ENCODE measurements around the gene GAS2L1.

DNA sequence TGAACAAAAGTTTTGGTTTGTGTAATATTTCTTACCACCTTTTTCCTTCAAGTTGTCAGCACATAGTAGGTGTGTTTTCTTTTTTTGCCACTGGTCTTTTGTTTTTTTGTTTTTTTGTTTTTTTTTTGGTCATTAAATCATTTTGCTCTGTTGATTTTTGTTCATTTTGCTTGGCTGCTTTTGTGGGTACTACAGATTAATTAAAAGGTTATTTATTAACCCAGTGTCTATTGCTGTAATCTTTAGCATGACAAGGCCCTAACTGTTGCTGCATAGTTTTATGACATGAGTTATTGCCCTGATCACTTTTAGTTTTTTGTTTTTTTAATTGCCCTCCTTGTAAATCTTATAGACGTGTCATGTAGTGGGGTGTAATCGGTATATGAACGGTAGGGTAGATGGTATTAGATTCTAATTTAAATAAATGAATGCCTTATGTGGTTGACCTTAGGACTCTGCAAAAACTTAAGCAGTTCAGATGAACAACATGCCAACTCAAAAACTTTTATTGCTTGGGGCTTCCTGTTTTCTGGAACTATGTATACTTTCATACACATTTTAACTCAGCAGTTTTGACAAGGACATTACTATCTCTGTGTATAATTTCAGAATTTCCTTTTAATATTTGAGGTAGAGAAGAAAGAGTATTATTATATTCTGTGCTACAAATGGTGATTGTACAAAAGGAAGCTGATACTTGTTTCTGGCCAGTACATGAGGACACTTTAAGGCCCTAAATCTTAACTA is 30.5 kb upstream of the GAS2L1 start:
- TF ChIP-seq CTCF (IDR thresholded peaks at IDR 0.05) (no peak), POLR2A (IDR thresholded peaks at IDR 0.05) (no peak)
